Activated CD4-positive, alpha-beta T cell treated with anti-CD3 and anti-CD28 coated beads, Interleukin-2, amount 50 U/mL, for 16 hours (primary cell): ENCODE results near the gene DTD1.

Source experiments
- DNase-seq: peaks from one replicate; pipeline ENCODE4 v3.0.0-alpha.2; 2020

DTD1 gene, protein sequence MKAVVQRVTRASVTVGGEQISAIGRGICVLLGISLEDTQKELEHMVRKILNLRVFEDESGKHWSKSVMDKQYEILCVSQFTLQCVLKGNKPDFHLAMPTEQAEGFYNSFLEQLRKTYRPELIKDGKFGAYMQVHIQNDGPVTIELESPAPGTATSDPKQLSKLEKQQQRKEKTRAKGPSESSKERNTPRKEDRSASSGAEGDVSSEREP

DNA sequence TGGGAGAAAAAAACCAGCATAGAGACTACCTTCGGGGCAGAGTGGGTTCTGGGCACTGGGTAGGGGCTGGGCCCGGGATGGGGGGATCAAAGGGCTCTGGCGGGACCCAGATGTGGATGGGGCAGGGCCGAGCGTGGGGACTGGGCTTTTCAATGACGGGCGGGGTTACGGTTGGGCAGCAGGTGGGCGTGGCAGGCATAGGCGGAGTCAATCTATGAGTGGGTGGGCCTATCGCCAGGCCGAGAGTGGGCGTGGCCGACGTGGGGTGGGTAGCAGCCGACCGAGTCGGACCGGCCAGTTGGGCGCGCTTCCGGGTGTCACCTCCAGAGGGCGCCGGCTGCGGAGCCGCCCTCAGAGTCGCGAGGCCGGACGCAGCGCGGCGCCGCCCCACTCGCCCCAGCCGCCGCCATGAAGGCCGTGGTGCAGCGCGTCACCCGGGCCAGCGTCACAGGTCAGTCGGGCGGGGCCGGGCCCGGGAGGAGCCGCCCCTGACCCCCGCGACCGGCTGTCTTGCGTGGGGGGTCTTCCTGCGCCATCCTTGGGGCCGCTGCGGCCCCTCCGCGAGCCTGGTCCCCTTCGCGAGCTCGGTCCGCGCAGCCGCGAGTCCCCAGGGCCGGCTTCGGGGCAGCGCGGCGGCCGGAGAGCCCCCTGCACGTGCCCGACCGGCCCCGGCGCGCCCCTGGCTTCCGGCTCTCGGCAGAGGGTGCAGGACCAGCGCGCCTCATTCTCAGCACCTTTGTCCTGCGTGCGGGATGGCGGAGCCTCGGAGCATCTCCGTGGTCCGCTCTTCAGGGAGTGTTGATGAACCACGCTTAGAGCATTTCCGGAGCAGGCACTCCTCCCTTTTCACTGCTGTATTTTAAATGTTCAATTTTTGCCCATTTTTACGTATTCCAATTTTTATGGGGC lies at the start of gene DTD1:
DTD1 (plus strand) TSS at position 390 of the 909 bp plus-strand sequence; CDS start at position 409, 19 bp downstream.
- DNase-seq: peak; percentile 94

DNA sequence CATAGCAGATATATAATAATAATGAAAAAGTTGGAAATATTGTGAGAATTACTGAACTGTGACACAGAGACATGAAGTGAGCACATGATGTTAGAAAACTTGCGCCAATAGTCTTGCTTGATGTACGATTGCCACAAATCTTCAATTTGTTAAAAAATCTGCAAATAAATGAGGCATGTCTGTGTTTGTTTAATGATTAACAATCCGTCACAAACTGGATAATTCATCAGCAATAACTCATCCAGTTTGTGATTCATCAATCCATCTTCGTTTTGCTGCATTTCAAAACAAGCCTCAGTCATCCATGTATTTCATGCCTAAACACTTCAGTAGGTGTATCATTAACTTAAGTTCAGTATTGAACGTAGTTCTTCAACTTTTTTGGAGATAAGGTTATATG lies 46.1 kb upstream of the DTD1 start:
- no peak for DNase-seq

DNA sequence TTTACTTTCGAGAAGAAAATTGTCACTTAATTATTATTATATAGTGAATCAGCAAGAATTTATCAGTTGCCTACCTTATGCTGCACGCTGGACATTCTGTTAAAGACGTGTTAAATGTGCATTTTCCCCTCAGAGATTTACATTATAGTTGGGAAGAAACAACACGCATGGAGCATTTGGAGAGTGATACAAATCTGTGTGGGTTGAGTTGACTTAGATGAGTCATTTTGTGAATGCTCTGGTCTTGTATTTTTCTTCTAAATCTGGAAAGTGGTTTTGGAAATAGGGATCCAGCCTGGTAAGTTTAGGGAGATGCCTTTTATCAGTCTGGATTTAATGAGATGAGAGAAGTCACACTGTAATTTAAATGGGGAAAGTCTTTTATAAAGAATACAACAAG lies 44.6 kb upstream of the DTD1 start:
- DNase-seq: no peak

DNA sequence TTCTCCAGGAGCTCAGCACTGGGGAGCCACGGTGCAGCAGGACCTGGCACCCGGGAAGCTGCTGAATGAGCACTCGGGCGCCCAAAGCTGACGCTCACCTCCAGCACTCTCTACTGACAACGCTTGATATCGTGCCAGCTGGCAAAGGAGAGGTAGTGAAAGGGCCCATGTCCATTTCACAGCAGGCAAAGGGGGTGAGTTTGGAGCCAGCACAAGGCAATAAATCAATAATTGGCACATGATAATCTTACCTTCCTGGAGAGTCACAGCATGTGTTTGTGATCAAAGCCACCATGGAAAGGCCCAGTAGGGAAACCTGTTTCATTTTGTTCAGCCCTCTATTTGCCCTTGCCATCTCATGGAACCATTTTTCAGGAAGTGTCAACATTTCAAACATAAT lies 43.9 kb upstream of the DTD1 start:
- DNase-seq: no peak

DNA sequence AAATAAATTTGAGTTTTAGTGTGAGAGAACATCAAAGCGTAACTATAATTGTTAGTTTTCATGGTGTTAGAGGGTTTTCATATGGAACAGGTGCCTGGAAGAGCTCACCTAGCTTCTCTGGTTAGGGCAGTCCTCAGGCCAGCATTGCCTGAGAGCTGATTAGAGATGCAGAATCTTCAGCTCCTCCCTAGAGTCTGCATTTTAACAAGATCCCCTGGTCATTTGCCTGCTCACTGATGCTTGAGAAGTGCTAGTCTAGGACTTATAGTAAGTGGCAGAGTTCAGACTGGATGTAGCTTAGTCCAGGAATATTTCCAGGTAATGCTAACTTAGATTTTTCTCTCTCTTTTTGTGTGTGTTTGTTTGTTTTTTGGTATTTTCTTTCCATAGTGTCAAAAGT lies 42.3 kb upstream of the DTD1 start:
- DNase-seq: no peak

DNA sequence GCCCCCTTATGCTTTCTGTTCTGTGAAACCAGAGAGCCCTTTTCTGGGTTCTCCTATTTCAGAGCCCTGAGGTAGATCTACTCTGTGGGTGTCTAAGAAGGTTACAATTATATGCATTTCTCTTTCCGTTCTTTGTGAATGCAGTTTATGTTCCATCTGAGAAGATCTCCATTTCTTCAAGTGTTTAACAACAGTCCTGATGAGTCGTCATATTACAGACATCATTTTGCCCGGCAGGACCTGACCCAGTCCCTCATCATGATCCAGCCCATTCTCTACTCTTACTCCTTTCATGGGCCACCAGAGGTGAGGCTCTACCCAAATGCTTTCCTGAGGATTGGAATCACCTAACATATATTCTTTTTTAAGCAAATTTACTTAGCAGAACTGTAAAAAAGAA lies 39.4 kb upstream of the DTD1 start:
- no peak for DNase-seq

DNA sequence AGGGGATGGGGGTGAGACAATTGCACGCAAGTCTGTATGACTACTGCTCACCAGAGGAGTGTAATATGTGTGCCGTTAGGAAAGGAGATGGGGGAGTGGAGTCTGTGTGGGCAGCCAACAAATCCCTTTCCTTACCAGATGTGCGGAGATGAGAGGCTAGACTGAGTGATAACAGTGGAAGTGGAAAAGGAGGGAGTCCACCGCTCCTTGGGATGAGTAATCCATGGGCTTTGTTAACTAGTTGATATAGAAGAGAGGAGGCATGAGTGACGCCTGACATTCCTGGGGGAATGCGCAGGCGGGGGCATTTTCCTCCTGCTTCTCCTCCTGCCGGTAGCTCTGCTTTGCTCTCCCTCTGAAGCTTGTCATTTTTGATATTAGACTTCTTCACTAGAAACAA lies 34.1 kb upstream of the DTD1 start:
- no peak for DNase-seq

DNA sequence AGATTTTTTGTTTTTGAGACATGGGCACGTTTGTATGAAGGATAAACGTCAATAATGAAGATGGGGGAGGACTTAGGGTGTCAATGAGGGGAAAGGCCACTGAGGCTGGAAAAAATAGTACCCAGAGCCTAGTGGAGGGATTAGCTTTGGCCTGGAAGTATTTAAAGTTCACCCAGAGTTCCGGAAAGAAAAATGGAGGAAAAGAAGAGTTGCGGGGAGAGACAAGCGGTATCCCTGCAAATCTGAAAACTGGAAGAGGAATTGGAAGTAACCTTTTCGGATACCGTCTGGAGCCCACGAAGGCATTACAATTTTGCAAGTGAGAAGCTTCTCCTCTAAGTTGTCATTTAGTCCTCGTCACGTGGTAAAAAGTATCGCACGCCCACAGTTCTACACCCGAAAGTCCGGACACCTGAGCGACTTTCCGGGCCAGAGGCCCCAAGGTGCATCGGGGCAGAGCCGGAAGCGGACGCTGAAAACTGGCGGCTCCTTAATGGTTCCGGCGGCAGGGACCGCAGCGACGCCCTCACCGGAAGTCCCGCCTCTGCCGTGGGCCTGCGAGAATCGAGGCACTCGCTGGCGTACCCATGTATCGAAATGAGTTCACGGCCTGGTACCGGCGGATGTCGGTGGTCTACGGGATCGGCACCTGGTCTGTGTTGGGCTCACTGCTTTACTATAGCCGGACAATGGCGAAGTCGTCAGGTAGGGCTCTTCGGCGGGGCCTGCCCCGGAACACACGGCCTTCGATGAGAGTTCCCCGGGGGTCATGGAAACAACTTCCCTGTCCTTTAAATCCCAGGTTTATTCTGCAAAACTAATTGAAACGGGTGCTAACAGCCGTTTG lies 20.7 kb upstream of the DTD1 start, which contains the start of gene SMIM26:
SMIM26 (plus strand) TSS at position 541 of the 847 bp plus-strand sequence; CDS start at position 588, 47 bp downstream.
- DNase-seq: peak; percentile 96

DNA sequence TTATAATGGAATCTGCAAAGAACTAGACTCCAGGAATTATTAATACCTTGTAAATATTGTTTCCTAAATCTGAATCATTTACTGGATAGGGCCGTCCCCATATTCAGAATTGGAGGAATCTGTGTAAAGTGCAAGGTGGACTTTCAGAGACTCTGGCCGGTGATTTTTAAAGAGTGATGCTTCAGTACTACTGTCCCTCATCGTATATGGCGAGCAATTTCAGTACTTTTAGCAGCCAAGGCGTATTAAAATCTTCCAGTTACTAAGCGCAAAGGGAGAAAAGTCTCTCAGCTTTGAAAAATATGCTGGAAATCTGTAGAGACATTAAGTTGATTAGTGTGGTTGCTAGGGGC lies 20.1 kb upstream of the DTD1 start:
- no peak for DNase-seq

DNA sequence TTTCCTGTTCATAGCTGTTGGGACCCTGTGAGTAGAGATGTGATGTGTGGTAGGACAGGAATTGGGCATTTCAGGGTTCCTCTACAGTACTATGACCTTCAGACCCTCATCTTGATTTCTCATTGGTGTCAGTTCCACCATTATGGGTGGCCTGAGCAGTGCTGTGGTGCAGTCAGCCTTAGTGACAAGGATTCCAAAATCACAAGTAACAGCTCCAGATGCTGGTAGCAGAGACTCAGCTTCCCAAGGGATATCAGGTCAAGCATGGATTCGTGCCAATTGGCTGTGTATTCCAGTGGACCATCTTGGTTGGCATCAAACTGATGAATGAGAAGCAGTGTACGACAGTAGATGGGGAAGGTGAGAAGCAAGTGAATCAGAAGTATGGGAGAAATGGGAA lies 16.8 kb upstream of the DTD1 start:
- no peak for DNase-seq

DNA sequence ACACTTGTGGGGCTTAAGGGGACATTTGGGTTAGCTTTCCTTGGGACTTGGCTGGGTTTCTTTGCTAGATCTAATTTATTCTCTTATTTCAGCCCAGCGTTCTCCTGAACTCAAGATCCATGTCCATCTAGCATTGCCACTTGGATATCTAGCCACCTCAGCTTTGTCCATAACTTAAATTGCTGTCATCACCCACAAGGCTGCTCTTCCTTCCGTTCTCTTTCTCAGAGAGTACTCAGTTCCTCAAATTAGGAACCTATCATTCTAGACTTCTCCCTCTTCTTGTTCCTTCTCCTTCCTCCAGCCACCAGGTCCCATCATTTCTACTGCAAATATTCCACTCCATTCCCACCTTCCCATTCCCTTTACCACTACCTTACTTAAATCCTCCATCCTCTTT lies 16.3 kb upstream of the DTD1 start:
- no peak for DNase-seq

DNA sequence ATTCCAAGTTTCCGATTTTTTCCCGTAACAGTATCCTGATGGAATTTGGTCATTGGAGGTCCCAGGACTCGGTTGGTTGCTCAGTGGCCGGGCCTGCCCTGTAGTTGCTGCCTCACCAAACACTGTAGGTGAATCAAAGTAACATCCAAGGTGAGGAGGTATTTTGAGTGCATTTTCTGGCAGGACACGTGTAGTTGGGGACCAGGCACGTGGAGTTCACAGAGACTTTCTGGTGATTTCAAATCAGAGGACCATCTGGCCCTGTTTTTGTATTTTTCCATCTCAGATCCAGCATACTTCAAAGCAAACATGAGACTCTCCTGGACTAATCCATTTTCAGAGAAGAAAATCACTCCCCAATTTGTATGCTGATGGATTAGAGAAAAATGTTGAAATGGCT lies 9.9 kb upstream of the DTD1 start:
- DNase-seq: no peak

DNA sequence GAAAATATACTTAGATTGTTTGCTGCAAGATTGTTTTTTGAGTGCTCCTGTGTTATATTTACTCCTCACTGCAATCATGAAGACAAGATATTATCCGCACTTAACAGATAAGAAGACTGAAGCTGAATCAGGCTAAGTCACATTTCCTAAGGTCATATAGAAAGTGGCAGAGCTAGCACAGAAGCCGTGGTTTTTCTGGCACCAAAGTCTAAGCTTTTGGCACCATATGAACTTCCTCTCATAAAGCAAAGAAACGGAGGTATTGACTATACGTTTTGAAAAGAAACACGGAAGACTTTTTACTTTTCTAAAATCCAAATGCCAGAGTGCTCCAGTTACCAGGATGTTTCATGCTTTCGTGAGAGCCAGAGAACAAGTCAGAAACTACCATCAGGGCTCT lies 9.3 kb upstream of the DTD1 start:
- DNase-seq: no peak

DNA sequence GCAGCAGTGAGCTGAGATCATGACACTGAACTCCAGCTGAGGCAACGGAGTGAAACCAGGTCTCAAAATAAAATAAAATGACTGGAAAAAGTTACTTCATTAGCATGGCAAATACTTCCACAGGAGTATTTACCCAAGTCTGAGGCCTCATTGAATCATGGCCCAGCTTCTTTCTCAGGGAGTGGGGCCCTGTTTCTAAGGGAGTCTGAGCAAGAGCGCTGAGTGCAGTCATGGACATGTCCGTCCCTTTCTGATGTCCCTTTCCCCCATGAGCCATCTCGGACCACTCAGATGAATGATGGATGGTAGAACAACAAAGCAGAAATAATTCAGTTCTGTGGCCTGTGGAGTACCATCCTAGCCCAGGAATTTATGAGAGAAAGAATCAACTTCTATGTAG lies 7.8 kb upstream of the DTD1 start:
- no peak for DNase-seq

DNA sequence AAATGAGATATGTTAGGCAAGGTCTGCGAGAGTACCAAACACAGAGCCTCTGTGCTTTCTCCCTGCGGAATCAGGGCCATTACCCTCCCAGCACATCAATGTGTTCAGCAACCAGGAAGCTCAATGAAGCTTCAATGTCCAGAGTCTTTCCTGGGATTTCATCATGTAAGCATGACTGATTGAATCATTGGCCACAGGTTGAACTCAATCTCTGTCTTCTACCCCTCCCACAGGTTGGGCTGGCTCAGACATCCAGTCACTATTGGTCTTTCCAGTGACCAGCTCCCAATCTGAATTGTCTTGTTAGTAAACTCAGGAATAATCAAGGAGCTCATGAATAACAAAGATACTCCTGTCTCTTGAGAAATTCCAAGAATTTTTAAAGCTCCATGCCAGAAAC lies 2.7 kb upstream of the DTD1 start:
- no peak for DNase-seq

DNA sequence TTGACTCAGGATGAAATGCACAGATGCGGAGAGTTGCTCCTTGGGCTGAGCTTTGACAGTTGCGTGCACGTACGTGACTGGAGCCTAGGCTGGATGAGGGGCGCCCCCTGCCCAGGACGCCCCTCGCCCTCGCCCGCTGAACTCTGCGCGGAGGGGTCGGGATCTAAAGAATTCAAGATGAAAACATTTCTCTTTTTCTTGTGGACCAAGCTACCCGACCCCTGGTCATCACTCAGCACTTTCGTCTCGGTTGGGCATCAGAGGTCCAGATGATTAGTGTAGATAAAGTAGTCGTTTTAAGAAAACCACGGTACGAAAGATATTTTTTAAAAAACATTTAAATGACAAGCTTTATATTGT lies 700 bp downstream of the DTD1 start:
- DNase-seq: no peak

DNA sequence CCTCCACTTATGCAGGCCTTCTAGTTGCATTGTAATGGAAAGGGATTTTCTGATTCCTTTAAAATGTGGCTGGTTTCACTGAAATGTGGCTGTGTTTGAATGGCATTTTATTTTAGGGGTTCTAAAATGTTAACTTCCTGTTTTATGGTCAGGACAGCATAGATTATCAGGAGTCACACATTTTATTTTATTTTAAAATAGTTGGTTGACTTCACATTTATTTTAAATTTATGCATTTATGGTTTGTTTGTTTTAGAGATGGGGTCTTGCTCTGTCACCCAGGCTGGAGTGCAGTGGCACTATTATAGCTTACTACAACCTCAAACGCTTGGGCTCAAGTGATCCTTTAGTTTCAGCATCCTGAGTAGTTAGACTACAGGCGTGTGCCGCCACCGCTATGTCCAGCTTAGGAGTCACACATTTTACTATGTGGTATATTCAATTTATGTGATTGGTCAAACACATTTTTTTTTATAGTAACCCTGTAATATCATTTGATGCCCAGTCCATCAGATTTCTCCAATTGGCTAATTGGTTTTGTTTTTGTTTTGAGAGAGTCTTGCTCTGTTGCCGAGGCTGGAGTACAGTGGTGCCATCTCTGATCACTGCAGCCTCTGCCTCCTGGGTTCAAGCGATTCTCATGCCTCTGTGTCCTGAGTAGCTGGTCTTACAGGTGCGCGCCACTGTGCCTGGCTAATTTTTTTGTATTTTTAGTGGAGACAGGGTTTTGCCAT lies 2.3 kb downstream of the DTD1 start:
- DNase-seq: no peak

DNA sequence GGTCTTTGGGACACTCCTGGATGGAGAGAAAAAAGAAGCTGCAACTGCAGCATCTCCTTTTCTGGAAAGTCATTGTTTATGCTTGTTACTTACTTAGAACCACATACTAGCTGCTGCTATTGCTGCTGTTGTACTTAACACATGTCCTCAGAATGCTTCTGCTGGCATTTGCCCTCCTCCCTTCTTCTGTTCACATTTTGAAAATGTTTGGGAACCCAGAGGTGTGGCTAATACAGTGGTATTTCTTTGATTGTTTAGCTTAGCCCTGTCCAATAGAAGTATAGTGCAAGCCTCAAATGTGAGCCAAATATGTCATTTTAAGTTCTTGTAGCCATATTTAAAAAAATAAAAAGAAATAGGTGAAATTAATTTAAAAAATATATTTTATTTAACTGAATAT lies 8.4 kb downstream of the DTD1 start:
- no peak for DNase-seq

DNA sequence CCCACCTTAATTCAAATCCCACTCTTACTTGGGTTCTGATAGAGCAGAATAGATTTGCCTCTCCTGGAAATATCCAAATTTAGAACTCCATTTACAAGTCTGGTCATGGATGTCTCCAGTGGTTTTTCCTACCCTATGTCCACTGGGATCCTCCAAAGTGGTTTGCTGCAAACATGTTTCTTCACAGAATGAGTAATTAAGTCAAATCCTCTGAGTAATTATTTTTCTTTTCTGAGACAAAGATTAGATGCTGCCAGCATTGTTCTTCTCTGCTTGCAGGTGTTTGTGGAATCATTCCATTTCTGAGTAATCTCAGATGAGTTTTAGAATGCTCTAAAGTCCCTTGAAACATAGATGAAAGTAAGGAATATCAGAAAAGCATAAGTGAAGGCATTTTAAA lies 21.9 kb downstream of the DTD1 start:
- no peak for DNase-seq

DNA sequence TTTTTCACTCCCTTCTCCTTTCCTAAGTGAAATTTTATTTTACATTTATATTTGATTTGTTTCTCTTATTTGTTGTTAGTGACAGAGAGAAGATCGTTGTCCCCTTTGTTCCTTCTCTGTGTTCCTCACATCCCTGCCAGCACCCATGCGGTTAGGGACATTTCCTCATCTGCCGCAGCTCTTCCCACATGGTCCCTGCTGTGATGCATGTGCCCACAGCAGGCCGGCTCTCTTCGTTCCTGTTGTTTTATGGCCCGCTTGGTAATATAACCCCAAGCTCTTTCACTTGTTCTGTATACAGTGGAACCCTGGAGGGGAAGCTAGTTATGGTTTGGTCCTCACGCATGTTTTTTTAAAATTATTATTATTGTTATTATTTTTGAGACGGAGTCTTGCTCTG lies 23.6 kb downstream of the DTD1 start:
- no peak for DNase-seq

DNA sequence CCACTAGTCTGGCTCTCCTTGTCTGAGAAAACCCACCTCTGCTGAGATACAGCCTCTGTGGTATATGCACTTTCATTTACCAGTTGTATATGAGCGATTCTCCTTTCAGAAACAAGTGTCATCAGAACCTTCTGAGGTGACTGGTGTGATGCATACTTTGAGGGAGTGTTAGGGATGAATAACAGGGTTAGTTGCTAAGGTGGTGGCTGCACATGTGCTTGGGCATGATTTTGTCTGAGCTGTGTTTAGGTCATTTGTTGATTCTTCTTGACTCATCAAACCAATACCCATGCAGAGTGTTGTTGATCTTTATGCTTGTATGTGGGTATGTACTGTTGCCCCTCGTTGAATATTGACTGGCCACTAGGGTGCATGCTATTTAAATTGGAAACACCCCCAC lies 25.7 kb downstream of the DTD1 start:
- DNase-seq: peak; percentile 12

DNA sequence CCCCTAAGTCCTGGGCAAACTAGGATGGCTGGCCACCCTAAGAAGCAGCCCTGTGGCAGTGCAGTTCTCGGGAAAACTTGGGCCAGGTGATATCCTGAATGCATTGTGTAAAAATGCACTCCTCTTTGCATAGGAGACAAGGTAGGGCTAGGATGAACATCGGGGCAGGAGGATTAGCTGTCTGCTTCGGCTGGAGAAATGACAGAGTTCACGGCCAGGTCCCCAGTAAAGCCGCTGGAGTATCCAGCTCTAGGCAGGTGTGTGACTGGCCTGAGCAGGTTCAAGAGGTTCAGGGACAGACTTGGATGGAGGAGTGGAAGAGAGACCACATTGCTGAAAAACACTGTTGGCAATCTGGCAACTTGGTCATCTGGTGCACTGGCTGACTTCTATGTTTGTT lies 26.4 kb downstream of the DTD1 start:
- no peak for DNase-seq

DNA sequence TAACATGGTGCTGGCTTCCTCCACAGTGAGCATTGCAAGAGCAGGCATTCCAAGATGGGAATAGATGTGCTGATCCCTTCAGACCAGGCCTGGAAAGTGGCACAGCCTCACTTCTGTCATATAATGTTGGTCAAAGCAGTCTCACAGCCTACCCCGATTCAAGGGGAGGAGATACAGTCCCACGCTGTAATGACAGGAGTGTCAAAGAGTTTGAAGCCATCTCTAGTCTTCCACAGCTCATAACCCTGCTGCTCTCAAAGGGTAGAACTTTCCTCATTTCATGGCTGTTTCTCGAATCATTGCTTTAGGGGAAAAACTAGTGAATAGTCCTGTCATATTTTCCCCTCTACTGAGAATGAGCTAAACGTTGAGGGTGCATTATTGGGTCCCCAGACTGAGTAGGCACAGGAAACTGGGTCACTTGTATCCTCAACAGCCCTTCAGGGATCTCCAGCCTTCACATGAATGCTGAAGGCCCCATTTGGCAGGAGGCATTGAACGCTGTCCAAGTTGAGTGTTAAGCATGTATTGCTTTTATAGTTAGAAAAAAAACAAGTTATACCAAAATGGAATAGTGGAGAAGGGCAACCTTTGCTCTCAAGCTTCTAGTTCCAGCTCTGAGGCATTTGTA lies 27.3 kb downstream of the DTD1 start:
- no peak for DNase-seq
